ENCODE results near the gene MRC1. TPM values are rescaled to one million over a fixed set of nuclear protein-coding genes. Genes with fewer than 3 reads are reported as not detected.

The MRC1 gene
- total RNA-seq, 4 donors from 2014 or later, result 4.9 to 19.2 (median 8.6) TPM

DNA sequence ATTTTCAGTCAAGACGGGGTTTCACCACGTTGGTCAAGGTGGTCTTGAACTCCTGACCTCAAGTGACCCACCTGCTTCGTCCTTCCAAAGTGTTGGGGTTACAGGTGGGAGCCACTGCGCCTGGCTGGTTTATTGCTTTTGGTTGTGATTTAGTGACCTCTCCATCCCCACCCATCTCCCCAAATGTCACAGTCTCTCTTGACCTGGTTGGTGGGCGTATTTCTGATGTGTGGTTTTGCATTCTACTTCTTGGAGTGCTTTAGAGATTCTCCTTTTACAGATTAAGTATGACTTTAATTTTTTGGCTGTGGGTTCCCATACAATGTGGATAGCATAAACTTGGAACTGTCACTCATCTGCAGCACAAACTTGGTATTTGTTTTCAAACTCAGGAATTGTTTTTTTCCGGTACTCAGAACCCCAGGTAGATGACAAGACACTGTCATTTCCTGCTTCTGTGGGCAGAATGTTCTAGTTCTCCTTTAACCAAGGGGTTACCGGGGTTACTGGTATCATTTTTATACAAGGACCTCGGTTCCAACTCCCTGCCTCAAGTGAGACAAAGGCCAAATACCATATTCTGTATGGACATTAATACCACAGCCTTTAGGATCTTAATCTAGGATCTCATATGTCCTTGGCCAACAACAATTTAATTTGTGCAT, 50.5 kb downstream of the MRC1 start:
- WGBS, 2 donors, result 83 to 84% methylated on average over 8 of the region's 8 CpGs
- no peak for DNase-seq (ENCODE audit: low spot score in 2 of 2)
- H3K4me3 ChIP-seq (ENCODE audit: low read depth, poor library complexity, severe bottlenecking), result no peak overlapping the region
- TF ChIP-seq POLR2A (IDR thresholded peaks at IDR 0.05), result no peak
- TF ChIP-seq, protein P1, sequence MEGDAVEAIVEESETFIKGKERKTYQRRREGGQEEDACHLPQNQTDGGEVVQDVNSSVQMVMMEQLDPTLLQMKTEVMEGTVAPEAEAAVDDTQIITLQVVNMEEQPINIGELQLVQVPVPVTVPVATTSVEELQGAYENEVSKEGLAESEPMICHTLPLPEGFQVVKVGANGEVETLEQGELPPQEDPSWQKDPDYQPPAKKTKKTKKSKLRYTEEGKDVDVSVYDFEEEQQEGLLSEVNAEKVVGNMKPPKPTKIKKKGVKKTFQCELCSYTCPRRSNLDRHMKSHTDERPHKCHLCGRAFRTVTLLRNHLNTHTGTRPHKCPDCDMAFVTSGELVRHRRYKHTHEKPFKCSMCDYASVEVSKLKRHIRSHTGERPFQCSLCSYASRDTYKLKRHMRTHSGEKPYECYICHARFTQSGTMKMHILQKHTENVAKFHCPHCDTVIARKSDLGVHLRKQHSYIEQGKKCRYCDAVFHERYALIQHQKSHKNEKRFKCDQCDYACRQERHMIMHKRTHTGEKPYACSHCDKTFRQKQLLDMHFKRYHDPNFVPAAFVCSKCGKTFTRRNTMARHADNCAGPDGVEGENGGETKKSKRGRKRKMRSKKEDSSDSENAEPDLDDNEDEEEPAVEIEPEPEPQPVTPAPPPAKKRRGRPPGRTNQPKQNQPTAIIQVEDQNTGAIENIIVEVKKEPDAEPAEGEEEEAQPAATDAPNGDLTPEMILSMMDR (IDR thresholded peaks at IDR 0.05), result no peak
- intact Hi-C loops (cut with DNase I; ENCODE audit: low total_unique reads), result no loop called here

DNA sequence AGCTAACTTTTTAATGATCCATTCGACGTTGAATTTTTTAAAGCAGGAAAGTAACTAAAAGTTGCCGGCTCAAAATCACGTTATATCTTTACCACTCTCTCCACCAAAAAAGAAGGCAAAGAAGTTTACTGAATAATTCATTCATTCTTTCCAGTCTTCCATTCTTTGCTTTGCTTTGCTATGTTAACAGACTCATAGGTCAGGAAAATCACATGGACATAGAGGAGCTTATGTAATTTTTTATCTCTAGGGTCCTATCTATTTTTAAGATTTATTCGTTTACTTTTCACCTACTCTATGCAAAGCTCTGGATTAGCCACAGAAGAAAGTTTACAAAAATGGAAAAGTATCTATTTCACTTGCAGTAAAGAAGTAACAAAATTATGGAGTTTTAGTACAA, 52.6 kb downstream of the MRC1 start:
- WGBS, 2 donors, result 85 to 90% methylated on average over 5 of the region's 5 CpGs
- intact Hi-C loops (cut with DNase I; ENCODE audit: low total_unique reads), result no loop called here
- DNase-seq (ENCODE audit: low spot score in 2 of 2), result no peak
- no peak overlapping the region for H3K4me3 ChIP-seq (ENCODE audit: low read depth, poor library complexity, severe bottlenecking)
- TF ChIP-seq POLR2A (IDR thresholded peaks at IDR 0.05), result no peak
- TF ChIP-seq, protein P1 (IDR thresholded peaks at IDR 0.05), result no peak

DNA sequence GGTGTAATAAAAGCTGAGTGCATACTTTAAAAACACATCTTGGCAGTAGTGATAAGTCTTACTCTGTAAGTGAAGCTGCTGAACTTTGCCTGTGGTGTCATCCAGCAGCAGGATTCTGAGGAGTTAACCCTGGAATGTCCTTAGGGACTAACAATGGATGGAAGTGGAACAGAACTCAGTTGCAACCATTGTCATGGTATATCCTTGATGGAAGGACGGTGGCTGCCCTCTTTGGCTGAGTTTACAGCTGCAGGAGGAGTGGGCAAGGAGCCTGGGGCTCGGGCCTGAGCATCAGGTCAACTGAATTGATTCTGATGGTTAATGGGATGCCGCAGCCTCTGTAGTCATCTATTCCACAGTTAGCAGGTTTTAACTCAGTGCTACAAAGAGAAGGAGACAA, 56.2 kb downstream of the MRC1 start:
- intact Hi-C loops (cut with DNase I; ENCODE audit: low total_unique reads), result no loop called here
- WGBS, 2 donors, result 69 to 86% methylated on average over 3 of the region's 3 CpGs
- no peak overlapping the region for H3K4me3 ChIP-seq (ENCODE audit: low read depth, poor library complexity, severe bottlenecking)
- no peak for DNase-seq (ENCODE audit: low spot score in 2 of 2)
- TF ChIP-seq, protein P1 (IDR thresholded peaks at IDR 0.05), result no peak
- no peak for TF ChIP-seq POLR2A (IDR thresholded peaks at IDR 0.05)

DNA sequence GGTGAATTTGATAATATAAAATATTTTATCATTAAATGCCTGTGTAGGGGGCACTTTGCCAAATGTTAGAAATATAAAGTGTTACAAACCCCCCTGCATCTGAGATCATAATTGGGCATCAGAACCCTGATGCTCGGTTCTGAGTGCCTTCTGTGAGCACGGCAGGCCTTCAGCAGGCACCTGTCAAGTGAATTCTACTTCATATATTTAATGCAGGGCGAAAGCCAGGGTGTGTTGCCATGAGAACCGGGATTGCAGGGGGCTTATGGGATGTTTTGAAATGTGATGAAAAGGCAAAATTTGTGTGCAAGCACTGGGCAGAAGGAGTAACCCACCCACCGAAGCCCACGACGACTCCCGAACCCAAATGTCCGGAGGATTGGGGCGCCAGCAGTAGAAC, 57.2 kb downstream of the MRC1 start:
- TF ChIP-seq, protein P1 (IDR thresholded peaks at IDR 0.05), result no peak
- TF ChIP-seq POLR2A (IDR thresholded peaks at IDR 0.05), result no peak
- intact Hi-C loops (cut with DNase I; ENCODE audit: low total_unique reads), result no loop called here
- no peak for DNase-seq (ENCODE audit: low spot score in 2 of 2)
- no peak overlapping the region for H3K4me3 ChIP-seq (ENCODE audit: low read depth, poor library complexity, severe bottlenecking)
- 87 to 91% methylated on average over 10 of the region's 10 CpGs for WGBS, 2 donors

DNA sequence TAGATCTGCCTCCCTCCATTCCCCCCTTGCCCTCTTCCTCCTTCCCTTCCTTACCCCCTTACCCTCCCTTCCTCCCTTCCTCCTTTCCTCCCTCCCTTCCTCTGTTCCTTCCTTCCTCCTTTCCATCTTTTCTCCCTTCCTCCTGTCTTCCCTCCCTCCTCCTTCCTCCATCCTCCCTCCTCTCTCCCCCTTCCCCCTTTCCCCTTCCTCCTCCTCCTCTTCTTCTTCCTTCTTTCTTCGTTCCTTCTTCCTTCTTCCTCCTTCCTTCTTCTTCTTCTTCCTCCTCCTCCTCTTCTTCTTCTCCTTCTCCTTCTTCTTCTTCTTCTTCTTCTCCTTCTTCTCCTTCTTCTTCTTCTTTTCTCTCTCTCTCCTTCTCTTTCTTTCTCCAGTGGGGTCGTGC, 57.9 kb downstream of the MRC1 start:
- intact Hi-C loops (cut with DNase I; ENCODE audit: low total_unique reads), result no loop called here
- no peak for DNase-seq (ENCODE audit: low spot score in 2 of 2)
- WGBS, 2 donors, result 70 to 76% methylated on average over 2 of the region's 2 CpGs

More for the DNA sequence above, 57.9 kb downstream of the MRC1 start:
- H3K4me3 ChIP-seq (ENCODE audit: low read depth, poor library complexity, severe bottlenecking), result no peak overlapping the region
- TF ChIP-seq, protein P1 (IDR thresholded peaks at IDR 0.05), result no peak
- no peak for TF ChIP-seq POLR2A (IDR thresholded peaks at IDR 0.05)

Data from lower leg skin (tissue), 4 donors.